Tibial nerve (tissue), 4 donors: ENCODE measurements around the gene CIT.

Source experiments
- EP300 ChIP-seq, 2 donors: sonication (generic); formaldehyde crosslinking; IDR thresholded peaks; one replicate each; pipeline ENCODE4 v1.6.1; 2017; ENCODE audit warnings: antibody characterized with exemption in 2 of 2, mild to moderate bottlenecking in 1 of 2
- TF ChIP-seq, protein P1 (sequence below), 5 experiments: fragments of 200-600 bp in 3 of 5; fragments of 450-650 bp in 2 of 5; sonication (generic) in 3 of 5; IDR thresholded peaks; one replicate each; pipeline ENCODE4 v1.5.1; 2016 to 2019; ENCODE audit warnings: antibody characterized with exemption in 5 of 5, mild to moderate bottlenecking in 3 of 5, moderate library complexity in 2 of 5

DNA sequence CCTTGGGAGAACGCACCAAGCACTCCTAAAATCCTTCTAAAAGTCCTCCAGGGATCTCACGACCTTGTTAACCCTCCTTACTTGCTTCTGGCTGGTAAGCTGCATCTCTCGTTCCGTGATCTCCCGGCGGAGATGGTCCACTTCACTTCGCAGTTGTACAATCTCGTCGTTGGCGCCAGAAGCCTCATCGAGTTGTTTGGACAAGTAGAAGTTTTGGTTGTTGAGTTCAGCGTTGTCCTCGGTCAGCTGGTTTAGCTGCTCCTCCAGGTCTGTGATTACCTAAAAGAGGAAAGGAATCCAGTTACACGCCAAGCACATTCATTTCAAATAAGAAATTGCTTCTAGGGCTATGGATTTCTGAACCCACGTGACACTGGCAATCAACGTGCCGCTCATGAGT, 142.0 kb downstream of the CIT start:
- no peak for TF ChIP-seq EP300 (IDR thresholded peaks at IDR 0.05)
- TF ChIP-seq, protein P1, sequence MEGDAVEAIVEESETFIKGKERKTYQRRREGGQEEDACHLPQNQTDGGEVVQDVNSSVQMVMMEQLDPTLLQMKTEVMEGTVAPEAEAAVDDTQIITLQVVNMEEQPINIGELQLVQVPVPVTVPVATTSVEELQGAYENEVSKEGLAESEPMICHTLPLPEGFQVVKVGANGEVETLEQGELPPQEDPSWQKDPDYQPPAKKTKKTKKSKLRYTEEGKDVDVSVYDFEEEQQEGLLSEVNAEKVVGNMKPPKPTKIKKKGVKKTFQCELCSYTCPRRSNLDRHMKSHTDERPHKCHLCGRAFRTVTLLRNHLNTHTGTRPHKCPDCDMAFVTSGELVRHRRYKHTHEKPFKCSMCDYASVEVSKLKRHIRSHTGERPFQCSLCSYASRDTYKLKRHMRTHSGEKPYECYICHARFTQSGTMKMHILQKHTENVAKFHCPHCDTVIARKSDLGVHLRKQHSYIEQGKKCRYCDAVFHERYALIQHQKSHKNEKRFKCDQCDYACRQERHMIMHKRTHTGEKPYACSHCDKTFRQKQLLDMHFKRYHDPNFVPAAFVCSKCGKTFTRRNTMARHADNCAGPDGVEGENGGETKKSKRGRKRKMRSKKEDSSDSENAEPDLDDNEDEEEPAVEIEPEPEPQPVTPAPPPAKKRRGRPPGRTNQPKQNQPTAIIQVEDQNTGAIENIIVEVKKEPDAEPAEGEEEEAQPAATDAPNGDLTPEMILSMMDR (IDR thresholded peaks at IDR 0.05) = no peak
